ENCODE data around the gene CHMP2A.
A peak's percentile ranks its signal among the peaks of the same experiment; 100 is the strongest.

CHMP2A gene

GRCh38 chr19:58536852-58537798, 17.8 kb downstream of the CHMP2A start:
- no peak for DNase-seq

GRCh38 chr19:58535857-58536256, 19.0 kb downstream of the CHMP2A start:
- no peak for DNase-seq

- DNase-seq, result no peak
Observed at GRCh38 chr19:58531034-58531840, 23.7 kb downstream of the CHMP2A start.

GRCh38 chr19:58529405-58529804, 25.5 kb downstream of the CHMP2A start:
- no peak for DNase-seq

GRCh38 chr19:58522709-58523108, 32.2 kb downstream of the CHMP2A start:
- no peak for DNase-seq

- no peak for DNase-seq
Observed at GRCh38 chr19:58521651-58522050, 33.3 kb downstream of the CHMP2A start.

GRCh38 chr19:58520257-58520599, 34.7 kb downstream of the CHMP2A start:
- DNase-seq, result no peak

- peak; percentile 92 to 93 for DNase-seq
Observed at GRCh38 chr19:58519355-58520256, 35.3 kb downstream of the CHMP2A start, which contains the start of gene ZBTB45. ZBTB45 (minus strand) TSS chr19:58519810; CDS start chr19:58517673, 2,137 bp downstream.

GRCh38 chr19:58519087-58519354, 35.9 kb downstream of the CHMP2A start:
- DNase-seq, result peak; percentile 43 to 56

GRCh38 chr19:58518256-58519086, 36.4 kb downstream of the CHMP2A start:
- no peak for DNase-seq

- DNase-seq, result no peak
Observed at GRCh38 chr19:58516964-58517833, 37.7 kb downstream of the CHMP2A start.

GRCh38 chr19:58516246-58516836, 38.6 kb downstream of the CHMP2A start:
- no peak for DNase-seq

GRCh38 chr19:58515259-58515658, 39.6 kb downstream of the CHMP2A start:
- DNase-seq, result no peak

- DNase-seq, result no peak
Observed at GRCh38 chr19:58514564-58515022, 40.3 kb downstream of the CHMP2A start.

- DNase-seq, result peak; percentile 92 to 95
Observed at GRCh38 chr19:58513694-58514563, 41.0 kb downstream of the CHMP2A start.

- DNase-seq, result no peak
Observed at GRCh38 chr19:58513213-58513693, 41.7 kb downstream of the CHMP2A start.

GRCh38 chr19:58511353-58512208, 43.3 kb downstream of the CHMP2A start, which contains the start of gene SLC27A5:
SLC27A5 (minus strand) TSS chr19:58511992; CDS start chr19:58511955, 37 bp downstream.
- DNase-seq, result no peak

Measured in CD4-positive, alpha-beta T cell treated with Interferon alpha-2 for 1 hour (primary cell).